ENCODE measurements around the gene FAM174B.

DNA sequence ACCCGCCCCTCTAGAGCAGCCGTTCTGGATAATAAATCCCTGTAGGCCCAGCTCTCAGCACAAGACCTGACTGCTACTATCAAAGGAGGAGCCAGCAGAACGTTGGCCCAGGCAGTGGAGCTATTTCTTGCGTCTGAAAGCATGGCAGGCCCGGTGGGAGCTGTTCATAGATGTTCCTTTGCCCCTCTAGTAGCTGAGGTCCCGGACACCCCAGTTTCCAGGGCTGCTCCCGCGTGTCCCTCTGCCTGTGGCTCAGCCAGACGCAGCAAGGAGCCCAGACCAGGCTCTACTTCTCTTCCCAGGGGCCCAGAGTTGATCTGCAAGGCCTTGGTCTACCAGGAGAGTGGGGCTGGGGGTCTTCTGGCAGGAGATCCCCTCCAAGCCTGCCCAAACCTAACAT is 76.1 kb downstream of the FAM174B start:
- TF ChIP-seq, protein P1, sequence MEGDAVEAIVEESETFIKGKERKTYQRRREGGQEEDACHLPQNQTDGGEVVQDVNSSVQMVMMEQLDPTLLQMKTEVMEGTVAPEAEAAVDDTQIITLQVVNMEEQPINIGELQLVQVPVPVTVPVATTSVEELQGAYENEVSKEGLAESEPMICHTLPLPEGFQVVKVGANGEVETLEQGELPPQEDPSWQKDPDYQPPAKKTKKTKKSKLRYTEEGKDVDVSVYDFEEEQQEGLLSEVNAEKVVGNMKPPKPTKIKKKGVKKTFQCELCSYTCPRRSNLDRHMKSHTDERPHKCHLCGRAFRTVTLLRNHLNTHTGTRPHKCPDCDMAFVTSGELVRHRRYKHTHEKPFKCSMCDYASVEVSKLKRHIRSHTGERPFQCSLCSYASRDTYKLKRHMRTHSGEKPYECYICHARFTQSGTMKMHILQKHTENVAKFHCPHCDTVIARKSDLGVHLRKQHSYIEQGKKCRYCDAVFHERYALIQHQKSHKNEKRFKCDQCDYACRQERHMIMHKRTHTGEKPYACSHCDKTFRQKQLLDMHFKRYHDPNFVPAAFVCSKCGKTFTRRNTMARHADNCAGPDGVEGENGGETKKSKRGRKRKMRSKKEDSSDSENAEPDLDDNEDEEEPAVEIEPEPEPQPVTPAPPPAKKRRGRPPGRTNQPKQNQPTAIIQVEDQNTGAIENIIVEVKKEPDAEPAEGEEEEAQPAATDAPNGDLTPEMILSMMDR (IDR thresholded peaks at IDR 0.05), result no peak
- TF ChIP-seq POLR2A (IDR thresholded peaks at IDR 0.05), result no peak

Measured in heart left ventricle (tissue), 13 donors.